Ramos (cell line): ENCODE data around the gene IFT81.
"Not testable (repeated sequence)": the region's sequence is repeated elsewhere in the genome, so short reads cannot be mapped to it uniquely, and the experiment has no call there.

Experiments
- in situ Hi-C: fragments of 300-500 bp; cut with MboI; formaldehyde crosslinking; loops from one replicate; pipeline ENCODE4 v1.14.3; 2022; ENCODE audit warnings: low sequenced_read_pairs; ENCODE audit not compliant: unreplicated experiment

Gene IFT81

DNA sequence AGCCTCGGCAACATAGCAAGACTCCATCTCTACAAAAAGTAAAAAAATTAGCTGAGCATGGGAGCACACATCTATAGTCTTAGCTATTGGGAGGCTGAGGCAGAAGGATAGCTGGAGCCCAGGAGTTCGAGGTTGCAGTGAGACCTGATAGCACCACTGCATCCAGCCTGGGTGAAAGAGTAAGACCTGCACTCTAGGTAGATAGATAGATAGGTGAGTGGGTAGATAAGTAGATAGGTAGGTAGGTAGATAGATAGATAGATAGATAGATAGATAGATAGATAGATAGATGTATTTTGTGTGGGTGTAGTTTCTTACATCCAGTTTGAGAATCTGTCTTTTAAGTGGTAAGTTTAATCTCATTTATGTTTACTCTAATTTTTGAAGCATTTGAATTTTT, 72.8 kb downstream of the IFT81 start:
- in situ Hi-C loops: no loop called here

DNA sequence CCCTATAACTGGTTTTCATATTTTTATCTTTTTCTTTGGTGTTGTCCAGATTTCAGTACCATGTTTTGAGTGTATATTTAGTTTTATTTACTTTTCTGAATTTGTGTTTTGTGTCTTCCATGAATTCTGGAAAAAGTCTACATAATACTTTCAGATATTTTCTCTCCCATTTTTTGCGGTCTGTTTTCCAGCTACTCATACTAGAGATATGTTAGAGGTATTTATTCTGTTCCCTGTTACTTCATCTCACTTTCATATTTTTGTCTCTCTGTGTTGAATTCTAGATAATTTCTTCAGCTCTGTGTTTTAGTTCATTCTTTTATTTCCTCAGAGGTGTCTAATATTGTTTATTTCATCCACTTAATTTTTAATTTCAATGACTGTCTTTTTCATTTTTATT, 74.2 kb downstream of the IFT81 start:
- in situ Hi-C loops: no loop called here

DNA sequence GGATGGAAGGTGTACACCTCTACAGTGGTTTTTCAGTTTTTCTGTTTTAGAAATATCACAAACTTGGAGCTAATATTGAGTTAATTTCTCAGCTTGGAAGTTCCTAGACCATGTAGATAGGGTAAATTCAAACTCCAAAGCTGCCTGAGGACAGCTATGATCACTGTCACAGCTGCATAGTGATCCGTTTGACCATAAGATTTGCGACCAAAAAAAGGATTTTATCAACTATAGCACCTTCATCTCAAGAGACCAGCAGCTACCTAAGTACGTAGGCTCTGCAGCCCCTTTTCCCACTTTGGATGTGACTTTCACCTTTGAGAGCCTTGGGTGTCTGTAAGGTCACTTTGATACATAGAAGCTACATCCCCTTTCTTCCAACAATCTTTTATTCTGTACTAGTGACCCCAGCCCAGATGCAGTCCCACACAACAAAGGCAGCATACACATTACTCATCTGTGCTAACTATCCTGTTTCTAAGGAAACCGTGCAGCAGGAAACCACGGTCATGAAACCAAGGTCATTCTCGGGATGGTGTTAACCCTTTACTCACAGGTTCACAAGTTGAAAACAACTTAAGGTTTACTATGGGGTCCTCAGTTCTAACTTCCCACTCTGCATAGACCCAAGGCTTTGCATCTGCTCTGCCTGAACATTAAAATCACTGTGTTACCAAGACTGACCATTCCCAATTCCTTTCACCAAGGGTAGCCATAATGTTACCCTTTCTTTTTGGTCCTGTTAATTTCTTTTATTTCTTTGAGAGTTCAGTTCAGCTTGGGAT, 75.4 kb downstream of the IFT81 start:
- in situ Hi-C loops: no loop called here

DNA sequence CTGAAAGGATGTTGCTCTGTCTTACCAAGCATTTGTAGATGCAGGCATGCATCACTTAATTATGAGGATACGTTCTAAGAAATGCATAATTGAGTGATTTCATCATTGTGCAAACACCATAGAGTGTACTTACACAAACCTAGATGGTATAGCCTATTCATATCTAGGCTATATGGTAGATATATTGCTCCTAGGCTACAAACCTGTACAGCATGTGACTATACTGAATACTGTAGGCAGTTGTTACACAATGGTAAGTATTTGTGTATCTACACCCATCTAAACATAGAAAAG, 75.9 kb downstream of the IFT81 start:
- in situ Hi-C loops: no loop called here

DNA sequence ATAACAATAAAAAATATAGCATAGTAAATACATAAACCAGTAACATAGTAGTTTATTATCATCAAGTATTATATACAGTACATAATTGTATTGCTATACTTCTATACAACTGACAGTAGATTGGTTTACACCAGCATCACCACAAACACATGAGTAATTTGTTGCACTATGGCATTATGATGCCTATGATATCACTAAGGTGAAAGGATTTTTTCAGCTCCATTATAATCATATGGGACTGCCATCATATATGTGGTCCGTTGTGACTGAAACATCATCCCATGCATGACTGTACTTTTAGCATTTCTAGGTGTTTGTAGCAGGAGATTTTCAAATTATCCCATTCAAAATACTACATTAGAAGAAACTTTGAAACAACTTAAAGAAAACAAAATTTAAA, 77.8 kb downstream of the IFT81 start:
- in situ Hi-C loops: no loop called here

DNA sequence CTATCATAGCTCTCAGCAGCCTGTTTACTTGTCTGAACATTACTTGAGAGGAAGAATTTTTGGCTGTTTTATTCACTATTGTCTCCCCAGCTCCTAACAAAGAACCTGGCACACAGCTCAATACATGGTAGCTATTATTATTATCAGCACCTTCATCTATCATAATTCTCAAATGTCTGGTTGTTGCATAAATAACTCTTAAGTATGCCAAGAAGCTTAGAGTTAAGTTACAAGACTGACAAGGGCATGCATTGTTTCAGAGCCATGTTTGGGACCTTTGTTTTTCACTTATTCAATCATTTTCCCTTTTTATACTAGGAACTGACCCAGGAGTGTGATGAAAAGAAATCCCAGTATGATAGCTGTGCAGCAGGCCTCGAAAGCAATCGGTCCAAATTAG, 79.4 kb downstream of the IFT81 start:
- in situ Hi-C loops: no loop called here

DNA sequence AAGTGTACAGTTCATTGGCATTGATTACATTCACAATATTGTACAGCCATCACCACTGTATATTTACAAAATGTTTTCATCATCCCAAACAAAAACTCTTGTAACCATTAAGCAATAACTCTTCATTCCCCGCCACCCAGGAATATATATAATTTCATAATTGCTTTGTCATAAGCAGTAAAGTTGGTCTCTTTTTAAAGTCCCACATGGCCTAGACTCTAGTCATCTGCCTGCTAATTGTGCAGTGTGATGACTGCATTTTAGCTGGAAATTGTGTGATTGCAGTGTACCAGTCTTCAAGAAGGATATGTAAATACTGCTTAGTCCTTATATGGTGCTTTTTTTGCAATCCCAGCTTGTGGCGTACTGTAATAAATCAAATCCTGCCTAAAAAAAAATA, 81.8 kb downstream of the IFT81 start:
- in situ Hi-C loops: no loop called here

DNA sequence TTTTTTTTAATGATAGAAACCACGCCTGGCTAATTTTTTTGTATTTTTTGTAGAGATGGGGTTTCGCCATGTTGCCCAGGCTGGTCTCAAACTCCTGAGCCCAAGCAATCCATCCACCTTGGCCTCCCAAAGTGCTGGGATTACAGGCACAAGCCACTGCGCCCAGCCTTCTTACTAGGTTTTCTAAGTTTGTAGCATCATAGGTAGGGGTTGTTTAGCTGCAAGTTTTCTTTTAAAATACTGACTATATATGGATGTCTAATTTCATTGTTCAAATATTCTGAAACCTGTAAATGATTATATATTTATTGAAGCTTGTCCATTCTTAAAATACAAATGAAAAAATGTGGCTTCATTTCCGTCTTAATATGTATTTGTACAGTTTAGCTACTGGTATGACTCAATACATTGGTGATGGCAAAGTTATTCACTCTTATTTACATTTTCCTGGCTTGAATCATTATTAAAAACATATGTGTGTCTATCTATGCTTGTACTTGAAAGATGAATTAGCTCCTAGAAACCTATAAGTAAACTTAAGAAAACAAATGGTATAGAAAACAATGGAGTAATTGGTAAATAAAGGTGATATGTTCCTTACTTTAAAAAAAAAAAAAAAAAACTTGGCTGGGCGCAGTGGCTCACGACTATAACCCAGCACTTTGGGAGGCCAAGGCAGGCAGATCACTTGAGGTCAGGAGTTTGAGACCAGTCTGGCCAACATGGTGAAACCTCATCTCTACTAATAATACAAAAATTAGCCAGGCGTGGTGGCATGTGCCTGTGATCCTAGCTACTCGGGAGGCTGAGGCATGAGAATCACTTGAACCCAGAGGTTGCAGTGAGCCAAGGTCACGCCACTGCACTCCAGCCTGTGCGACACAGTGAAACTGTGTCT, 87.7 kb downstream of the IFT81 start:
- in situ Hi-C loops: not testable (repeated sequence)

DNA sequence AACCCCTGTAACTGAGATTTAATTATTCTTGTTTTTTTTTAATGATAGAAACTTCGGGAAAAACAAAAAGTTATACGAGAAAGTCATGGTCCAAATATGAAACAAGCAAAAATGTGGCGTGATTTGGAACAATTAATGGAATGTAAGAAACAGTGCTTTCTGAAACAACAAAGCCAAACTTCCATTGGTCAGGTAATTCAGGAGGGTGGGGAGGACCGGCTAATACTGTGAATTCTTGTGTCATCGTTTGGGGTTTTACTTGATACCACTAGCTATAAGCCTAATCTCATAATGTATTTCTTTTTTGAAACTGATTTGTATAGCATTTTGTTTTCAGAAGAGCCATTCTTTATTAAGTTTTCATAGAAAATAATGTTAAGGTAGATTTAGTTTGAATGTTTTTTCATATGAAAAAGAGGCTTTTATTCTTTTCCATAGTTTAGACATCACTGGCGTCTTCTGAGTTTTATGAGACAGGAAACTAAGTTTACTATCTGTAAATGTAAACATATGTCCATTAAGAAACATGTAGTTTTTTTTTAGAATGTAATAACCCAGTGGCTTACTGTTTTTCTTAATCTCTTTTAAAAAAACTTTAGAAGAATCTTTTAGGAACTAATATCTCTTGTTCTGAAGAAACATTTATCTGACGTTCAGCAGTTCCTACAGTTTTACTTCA, 94.0 kb downstream of the IFT81 start:
- in situ Hi-C loops: no loop called here

DNA sequence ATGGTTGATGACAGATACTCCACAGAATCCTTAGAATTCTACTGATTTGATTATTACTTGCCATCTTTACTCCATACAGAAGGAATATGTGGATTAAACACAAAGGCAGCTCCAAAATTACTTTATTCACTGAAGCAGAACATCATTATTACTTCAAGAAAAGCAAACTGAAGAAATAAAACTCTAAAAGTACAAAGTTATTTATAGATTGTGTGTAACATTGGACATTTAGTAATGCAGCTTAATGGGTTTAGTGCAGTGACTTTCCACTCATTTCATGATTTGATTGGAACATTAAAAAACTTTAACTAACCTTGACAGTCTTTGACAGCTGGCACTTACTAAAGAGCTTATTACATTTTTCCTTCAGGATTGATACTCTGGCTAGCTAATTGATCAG, 97.9 kb downstream of the IFT81 start:
- in situ Hi-C loops: no loop called here

DNA sequence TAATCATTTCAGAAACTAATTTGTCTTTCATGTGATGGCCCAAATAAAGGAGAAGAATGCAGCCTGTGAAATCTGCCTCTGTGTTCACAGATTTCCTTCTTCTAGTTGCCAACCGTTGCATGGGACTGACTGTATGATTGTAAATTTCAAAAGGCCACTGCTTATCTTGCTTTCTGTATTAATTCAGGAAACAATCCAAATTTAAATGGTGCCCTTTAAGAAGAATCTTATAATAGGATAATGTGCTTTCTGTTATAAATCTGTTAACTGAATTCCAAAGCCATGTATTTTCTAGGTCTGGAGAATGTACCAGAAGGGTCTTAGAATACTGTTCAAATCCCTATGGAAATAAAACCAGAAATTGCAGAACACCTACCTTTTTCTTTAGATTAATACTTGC, 98.3 kb downstream of the IFT81 start:
- in situ Hi-C loops: no loop called here

DNA sequence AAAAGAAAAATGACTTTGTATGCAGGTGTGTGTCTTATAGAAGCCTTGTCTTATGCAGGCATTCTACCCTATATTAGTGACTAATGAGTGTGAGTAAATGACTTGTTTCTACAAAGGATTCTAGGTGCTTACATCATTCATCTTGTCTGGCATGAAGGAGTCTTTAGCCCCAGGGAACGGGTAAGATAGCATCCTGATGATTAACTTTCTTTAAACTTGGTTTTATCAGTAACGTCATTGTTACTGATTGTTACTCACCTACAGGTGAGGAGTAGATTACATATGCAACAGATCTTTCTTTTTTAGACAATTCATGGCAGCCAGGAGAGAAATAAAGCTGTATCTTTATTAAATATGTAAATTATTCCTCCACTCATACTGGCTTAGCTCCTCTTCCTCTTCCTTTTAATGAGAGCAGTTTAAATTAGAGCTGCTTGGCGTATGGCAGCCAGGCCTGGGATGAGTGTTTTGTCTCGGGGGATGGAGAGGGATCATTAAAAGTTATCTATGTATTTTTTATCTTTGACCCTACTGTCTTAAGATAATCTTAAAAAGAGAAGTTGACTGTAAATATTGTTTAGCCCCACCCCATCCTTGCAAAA, 99.7 kb downstream of the IFT81 start:
- in situ Hi-C loops: no loop called here

DNA sequence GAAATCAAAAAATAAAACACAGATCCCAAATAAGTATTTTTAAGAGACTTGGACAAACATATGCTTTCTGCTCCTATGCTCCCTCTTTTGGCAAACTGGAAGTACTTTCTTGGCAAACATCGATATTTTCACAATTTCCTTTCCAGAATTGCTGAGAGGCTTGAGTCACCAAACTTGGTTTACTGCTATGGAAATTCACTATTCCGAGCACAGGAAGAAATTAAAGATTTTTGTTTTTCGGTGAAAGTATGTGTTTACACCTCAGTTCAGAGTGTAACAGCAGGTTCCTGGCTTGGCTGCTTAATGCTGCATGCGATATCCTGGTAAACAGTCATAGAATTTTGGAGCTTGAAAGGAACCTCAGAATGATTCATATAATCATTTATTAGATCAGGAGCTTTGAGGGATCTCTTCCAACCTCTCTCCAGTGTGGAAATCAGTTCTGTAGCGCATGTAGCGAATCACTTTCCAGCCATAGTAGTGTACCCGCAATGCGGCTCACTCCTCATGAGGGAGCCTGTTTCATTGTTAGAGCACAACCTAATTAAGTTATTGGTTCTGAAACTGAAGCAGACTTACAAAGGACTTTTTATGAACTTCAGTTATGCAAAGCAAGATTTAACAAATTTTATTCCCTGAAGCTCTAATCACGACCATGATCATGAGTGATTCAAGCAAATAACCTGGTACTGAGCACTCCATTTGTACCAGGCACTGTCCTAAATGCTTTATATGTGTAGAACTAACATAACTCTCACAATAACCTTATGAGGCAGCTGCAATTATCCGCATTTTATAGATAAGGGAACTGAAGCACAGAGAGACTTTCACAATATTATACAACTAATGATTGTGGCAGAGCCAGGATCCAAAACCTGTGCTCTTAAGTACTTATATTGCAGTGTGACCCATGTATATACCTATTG, 100.5 kb downstream of the IFT81 start:
- in situ Hi-C loops: no loop called here

DNA sequence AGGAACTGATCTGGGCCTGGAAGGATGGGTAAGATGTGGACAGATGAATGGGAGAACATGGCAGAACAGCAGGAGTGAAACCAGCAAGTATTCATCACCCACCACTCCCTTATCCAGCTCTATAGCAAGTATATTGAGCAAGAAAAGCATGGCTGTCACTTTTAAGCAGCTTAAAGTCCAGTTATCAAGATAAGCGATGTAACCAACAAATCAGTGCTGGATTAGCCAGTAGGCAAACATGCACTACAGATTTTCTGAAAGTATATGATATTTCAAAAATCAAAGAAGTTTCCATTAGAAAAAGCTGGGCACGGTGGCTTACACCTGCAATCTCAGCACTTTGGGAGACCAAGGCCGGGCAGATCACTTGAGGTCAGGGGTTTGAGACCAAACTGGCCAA, 103.0 kb downstream of the IFT81 start:
- in situ Hi-C loops: no loop called here

DNA sequence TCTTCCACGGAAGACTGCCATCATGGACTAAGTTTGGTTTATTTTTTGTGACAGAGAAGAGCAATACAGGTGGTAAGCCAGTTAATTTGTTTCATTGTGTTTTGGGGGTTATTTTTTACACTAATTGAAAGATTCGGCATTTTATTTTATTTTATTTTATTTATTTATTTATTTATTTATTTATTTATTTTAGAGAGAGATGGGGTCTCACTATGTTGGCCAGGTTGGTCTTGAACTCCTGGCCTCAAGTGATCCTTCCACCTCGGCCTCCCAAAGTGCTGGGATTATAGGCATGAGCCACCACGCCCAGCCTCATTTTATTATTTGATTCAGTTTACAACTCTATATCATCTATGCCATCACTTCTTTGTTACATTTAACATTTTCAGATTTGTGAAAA, 104.2 kb downstream of the IFT81 start:
- in situ Hi-C loops: not testable (repeated sequence)

DNA sequence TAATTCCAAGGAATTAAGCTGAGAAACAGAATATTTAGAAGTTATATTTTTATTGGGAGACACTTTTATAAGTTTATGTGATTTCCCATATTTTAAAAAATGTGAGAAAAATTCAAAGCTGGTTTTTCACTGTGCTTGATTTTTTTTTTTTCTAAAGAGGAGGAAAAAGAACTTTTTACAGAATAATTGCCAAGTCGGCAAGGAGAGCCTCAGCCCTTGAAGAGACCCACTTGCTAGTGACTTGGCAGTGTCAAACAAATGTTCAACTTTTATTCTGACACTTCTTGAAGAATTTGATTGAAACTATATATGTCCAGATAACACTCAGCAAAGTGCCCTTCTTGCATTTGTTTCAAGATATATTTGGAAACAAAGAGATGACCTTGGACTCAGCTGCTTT, 104.6 kb downstream of the IFT81 start:
- in situ Hi-C loops: no loop called here

DNA sequence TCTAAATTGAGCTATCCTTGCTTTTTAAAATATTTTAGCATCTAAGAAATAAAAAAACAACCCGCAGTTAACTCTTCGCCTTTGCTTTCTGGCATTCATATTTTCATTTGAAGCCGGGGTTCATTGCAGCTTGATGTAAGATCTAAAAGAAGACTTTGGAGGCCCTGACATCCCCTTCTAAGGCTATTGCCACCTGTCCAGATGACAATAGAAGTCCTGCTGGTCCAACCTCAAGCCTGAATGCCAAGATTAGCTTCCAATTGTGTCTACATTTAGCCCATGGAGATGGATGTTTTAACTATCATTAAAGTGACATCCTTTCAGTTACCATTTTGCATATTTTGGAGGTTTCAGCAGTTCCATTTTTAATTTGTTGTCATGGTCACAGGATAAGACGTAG, 105.3 kb downstream of the IFT81 start:
- in situ Hi-C loops: no loop called here

DNA sequence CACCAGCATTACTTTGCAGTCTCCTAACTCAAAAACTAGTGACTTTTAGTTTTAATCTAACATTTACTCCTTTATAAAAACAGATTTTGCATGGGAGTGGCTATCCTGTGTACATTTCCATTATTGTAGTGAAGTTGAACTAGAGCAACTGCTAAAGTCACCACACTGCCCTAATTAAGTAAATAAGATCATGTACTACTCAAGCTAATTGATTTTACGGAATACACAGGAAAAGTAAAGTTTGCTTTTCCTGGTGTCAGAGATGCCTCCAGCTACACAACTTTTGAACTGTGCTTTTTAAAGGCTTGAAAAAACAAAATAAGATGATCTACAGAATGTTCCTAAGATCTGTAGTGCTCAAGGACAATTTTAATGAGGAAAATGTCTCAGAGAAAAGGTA, 106.5 kb downstream of the IFT81 start:
- in situ Hi-C loops: no loop called here

DNA sequence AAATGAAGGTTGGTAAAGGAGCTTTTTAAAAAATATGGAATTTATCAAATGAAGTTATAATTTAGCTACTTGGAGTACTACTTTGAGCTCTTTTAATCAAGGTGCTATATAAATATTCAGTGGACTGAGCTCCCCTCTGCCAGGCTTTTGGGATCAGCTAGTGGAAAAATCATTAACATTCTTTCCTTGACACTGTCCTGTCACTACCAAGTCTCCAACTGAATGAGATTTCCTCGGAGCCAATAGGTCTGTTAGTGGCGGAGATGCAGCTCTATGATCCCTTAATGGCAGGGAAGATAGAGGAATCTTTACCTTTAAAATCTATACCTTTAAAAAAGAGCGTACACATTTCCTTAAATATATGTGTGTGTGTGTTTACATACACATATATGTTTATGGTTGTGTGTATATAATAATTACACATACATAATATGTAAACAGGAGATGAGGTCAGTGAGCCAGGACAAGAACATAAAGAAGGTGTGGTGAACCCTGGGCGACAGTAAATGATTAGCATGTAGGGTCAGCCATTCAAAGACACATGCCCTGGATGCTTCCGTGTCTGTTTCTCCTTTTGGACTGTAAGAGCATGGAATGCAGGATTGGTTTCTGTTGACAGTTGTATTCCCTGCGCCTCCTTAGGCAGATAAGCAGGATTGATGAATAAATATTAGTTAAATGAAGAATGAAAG, 109.2 kb downstream of the IFT81 start:
- in situ Hi-C loops: no loop called here
